ENCODE data around the gene GSDMA.

The GSDMA gene, protein sequence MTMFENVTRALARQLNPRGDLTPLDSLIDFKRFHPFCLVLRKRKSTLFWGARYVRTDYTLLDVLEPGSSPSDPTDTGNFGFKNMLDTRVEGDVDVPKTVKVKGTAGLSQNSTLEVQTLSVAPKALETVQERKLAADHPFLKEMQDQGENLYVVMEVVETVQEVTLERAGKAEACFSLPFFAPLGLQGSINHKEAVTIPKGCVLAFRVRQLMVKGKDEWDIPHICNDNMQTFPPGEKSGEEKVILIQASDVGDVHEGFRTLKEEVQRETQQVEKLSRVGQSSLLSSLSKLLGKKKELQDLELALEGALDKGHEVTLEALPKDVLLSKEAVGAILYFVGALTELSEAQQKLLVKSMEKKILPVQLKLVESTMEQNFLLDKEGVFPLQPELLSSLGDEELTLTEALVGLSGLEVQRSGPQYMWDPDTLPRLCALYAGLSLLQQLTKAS

DNA sequence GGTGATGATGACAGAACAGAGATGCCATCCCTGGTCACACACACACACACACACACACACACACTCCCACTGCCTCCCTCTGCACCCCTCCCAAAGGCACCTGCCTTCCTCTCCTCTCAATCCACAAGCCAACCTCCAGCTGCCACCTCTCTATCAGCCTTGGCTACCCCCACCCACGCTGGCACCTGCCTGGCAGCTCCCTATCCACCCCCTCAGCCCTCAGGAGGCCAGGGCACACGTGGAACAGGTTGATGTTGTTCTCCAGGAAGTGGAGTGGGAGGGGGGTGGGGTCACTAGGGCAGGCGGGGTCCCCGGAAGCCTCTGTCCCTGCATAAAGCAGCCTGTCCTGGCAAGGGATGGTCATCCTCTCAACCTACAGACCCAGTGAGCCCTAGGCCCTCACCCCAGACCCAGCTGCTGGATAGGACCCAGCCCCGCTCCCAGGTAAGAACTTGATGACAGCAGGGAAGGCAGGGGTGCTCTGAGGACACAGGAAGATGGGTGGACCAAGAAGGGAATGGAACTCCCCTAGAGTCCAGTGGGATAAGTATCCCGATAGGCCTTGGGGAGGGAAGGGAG, at the start of gene GSDMA:
GSDMA (plus strand) TSS at position 363 of the 579 bp plus-strand sequence. CDS start 2,684 bp downstream, outside the sequence.
- no peak for DNase-seq (ENCODE audit: low read depth in 3 of 3)

- no peak for DNase-seq (ENCODE audit: low read depth in 3 of 3)
Observed at GRCh38 chr17:39913989-39914388, 48.8 kb upstream of the GSDMA start.

- DNase-seq (ENCODE audit: low read depth in 3 of 3): no peak
Observed at GRCh38 chr17:39915559-39915958, 47.2 kb upstream of the GSDMA start.

DNA sequence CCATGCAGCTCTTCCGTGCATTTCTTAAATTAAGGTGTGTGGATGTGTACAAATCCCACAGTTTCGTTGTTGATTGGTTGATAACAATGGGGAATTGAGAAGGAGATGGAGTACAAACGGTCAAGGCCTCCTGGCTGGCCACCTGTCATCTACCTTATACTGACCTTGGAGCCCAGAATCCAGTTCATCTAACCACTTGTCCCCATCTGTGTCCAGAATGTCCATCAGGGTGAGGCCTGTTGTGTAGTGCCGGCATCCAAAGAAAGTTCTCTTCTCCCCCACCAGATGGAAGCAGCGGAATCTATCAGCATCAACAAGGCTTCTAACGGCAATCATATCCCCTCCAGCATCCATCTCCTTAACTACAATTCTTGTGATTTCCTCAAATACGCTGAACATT, 45.9 kb upstream of the GSDMA start:
- DNase-seq (ENCODE audit: low read depth in 3 of 3): no peak

DNA sequence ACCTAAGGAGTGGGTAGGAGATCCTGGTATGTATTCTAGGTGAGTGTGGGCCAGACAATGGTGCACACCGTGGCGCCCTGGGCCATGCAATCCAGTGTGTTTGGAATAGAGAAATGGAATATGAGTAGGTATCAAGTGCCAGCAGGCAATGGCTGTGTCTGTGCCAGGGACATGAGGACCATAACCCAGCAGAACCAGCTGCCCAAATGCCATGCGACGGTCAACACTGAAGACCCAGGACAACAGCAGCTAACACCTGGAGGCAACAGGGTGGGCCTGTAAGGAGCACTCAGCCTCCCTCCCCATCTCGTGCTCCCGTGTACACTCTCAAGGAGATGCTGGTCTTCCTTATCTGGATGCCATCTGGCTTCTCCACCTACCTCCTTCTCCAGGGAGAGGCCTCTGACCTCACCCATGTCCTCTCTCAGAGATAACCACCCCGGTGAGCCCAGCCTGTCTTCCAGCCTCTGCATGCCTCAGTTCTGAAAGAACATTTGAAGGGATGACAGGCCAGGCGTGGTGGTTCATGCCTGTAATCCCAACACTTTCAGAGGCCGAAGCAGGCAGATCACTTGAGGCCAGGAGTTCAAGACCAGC, 43.6 kb upstream of the GSDMA start:
- no peak for DNase-seq (ENCODE audit: low read depth in 3 of 3)

DNA sequence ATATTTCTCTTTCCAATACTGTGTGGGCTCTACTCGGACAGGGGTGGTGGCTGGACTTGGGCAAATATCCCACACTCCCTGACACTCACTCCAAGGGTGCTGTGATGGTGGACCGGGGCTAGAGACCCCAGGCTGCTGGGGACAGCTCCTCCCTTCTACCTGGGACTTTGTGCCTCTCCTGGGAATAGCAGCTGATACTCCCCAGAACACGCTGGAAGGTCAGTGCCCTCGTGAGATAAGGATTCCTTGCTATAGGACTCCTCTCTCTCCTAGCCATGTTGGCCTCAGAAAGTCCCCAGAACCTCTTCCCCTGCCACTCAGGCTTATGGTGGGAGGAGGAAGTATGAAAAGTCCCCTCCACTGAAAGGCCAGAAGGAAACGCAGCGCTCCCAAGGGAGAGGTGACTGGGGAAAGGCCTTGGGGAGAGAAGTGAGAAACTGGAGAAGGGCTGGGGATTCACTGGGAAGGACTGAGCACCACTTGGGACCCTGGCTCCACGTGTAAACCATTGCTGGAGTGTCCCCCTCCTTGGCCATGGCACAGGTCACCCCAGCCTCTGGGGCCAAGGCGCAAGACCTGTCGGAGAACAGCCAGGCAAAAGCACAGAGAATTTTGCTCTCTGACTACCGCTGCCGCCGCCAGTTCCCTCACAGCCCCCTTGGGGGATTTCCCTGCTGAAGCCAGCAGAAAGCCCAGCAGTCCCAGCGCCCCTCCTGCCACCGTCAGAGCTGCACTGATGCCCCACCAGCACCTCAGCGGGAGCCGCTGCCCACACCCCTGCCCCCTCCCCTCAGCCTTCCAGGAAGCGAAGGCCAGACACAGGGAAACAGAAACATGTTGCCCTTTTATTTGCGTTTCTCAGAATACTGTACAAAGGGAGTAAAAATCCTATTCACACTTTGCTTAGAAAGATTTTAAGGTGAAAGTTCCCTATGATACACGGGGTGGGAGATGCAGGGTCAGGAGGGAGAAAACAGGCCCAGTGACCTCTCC, 42.3 kb upstream of the GSDMA start:
- DNase-seq (ENCODE audit: low read depth in 3 of 3): peak; percentile 27 to 49 (median 30)

- DNase-seq (ENCODE audit: low read depth in 3 of 3): no peak
Observed at GRCh38 chr17:39921323-39921722, 41.5 kb upstream of the GSDMA start.

GRCh38 chr17:39922006-39922405, 40.8 kb upstream of the GSDMA start:
- no peak for DNase-seq (ENCODE audit: low read depth in 3 of 3)

- no peak for DNase-seq (ENCODE audit: low read depth in 3 of 3)
Observed at GRCh38 chr17:39923230-39923629, 39.6 kb upstream of the GSDMA start.

- DNase-seq (ENCODE audit: low read depth in 3 of 3): no peak
Observed at GRCh38 chr17:39923836-39924690, 38.7 kb upstream of the GSDMA start.

DNA sequence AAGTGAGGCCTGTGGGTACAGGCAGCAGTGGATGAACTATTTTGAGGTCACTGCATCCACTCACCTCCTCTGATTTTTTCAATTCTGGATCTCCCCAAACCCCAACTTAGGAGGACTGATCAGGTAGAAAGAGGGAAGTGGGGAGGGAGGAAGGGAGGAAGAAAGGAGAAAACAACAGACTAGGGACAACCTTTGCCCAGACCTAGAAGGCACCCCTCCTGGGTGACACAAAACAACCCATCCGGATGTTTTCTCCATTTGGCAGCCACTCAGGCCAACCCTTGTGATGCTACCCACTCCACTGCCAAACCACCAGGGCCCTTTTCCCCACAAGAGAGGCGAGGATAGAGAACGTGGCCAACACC, 38.1 kb upstream of the GSDMA start:
- DNase-seq (ENCODE audit: low read depth in 3 of 3): no peak

DNA sequence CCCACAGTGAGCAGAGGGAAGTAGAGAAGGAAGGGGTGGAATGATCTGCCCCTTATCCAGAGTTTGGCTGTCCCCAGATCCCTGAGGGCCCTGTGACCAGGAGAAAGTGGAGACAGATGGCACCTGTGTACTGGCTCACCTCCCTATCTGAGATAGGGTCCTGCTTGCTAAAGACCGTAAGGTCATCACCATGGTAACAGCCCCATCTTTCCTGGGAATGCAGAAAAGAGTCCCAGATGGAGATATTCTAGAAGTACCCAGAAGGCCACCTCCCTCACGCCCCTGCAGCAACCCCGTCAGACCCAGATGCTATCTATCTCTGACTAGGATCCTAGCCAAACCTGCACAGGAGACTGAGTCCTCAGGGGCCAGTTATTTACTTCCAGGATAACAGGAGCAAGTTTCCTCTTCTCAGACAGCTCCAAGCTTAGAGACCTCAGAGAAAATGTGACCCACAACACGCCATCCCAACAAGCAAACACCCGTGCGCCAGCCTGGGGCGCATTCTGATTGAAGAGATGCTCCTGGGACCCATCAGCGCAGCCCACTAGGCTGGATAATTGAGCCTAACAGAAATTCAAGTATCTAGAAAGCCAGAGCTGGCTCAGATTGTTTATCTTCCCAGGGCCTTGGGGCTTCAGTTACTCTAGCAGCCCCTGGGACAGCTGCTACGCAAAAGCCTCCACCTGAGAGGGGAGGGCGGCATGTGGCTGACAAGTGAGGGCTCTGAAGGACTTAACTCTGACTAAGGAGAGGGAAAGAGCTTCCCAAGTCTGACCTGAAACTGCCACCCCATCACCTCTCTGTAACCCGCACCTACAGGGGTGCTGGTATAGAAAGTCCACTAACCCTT, 37.3 kb upstream of the GSDMA start:
- no peak for DNase-seq (ENCODE audit: low read depth in 3 of 3)

DNA sequence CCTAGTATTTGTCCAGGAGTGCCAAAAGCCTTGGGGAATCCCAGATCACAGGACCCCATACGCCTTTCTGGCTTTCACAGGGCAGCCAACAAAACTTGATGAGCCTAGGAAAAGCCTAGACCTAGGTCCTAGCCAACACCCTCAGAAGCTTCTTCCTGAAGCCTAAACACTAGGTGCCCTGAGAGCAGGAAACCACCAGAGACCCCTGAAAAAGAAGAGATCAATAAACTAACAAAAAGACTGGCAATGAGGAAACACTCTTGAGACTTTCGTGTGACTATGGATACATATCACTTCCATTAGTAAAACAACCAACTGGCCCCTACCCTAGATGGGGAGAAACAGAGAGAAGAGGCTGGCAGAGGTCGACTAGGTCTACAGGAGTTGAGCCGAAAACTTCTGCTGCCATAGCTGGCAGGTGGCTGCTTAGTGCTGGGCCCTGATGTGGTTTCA, 36.6 kb upstream of the GSDMA start:
- no peak for DNase-seq (ENCODE audit: low read depth in 3 of 3)

DNA sequence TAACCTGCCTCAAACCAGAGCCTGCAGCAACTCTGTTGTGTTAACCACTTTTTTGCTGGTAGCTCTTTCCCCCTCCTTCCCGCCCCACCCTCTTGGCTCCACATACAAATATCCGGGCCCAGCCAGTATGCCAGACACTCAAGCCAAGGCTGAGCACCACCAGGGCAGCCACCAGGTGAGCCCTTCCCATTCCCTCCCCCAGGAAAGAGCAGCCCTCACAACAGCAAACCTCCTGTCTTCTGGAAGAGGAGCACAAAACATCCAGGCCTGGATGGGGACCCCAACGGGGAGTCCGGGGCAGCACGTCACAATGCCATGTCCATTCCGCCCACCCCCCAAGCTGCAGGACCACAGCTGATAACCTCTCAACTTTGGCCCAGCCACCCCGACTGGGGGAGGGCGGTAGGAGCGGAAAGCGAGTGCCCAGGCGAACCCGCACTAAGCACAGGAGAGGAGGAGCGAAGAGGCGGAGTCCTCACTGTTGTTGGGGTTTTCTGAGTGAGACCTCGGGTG, 36.2 kb upstream of the GSDMA start:
- DNase-seq (ENCODE audit: low read depth in 3 of 3): peak in 2 of 3 experiments; percentile 33

DNA sequence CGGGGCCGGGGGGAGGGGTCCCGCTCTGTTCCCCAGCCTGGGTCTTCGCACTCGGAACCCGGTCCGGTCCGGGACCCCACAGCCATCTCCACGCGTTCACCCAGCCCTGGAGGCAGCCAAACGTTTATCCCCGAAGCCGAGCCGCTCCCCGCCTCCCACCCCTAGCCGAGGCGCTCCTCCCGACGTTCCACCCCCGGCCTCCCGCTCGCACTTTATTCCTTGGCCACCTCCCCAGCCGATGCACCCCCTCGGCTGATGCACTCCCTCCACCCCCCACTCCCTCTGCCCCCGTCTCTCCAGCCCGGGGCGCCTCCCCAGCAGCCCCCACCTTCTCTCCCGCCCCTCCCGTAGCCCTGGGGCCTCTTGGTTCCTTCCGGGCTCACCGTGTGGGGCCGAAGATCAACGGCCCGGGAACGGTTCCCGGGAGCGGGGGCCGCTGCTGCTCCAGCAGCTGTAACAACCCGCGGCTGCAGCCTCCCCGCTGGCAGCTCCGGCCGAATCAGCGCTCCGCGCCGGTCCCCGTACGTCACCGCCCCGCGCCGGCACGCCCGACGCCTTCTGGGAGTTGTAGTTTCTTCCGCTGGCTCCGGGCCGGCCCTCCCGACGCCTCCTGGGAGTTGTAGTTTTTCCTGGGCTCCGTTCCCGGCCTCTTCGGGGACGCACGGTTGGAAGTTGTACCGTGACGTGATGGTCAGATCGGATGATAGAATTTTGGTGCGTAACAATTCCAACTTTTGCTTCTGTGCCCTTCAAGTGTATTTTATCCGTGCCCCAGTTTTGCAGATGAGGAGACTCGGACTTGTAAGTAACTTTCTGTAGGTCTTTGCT, 35.5 kb upstream of the GSDMA start, which contains the start of the genes LRRC3C and ORMDL3:
LRRC3C (plus strand) TSS at position 632 of the 828 bp plus-strand sequence. CDS start 13,792 bp downstream, outside the sequence.
ORMDL3 (minus strand) TSS at position 501 of the 828 bp plus-strand sequence. CDS start 3,398 bp downstream, outside the sequence.
- peak; percentile 79 to 87 (median 80) for DNase-seq (ENCODE audit: low read depth in 3 of 3)

- no peak for DNase-seq (ENCODE audit: low read depth in 3 of 3)
Observed at GRCh38 chr17:39927929-39928857, 34.6 kb upstream of the GSDMA start.

Data from stimulated activated CD4-positive, alpha-beta T cell treated with anti-CD3 and anti-CD28 coated beads, TNF-alpha, amount 100 ng/mL, for 4 hours (primary cell).